HCT116 (cell line): ENCODE measurements around the gene MN1. TPM values are rescaled to one million over a fixed set of nuclear protein-coding genes. Genes with fewer than 3 reads are reported as not detected.

ENCODE experiments used
- ATAC-seq: fragments of 200-7000 bp; cut with Tn5 transposase; 2 replicates; pipeline ENCODE4 v1.9.1; 2020; ENCODE audit warnings: mild to moderate bottlenecking, moderate library complexity
- BruUV-seq: library from RNA; stranded (reverse); fragments of 400-500 nt; replicated peaks from 2 replicates; lab custom pipeline; 2021; lab: Mats Ljungman, UMichigan
- CTCF ChIA-PET: fragments of 300-600 bp; sonication (Branson Sonifier 250); formaldehyde crosslinking; loops from one replicate; lab custom pipeline; 2021; ENCODE audit warnings: antibody characterized with exemption; lab: Charles Lee
- POLR2A ChIA-PET: fragments of 300-600, 350-600 bp; sonication (Branson Sonifier 250); formaldehyde crosslinking; loops from one replicate; lab custom pipeline; 2021; ENCODE audit warnings: antibody characterized with exemption; lab: Charles Lee
- RAD21 ChIA-PET, 2 experiments: fragments of 300-600 bp; sonication (Branson Sonifier 250); formaldehyde crosslinking; loops; one replicate each; lab custom pipeline; 2023; ENCODE audit warnings: low total read pairs in 2 of 2; ENCODE audit not compliant: uncharacterized antibody in 2 of 2, unreplicated experiment in 2 of 2, low non-redundant PET in 1 of 2; lab: Charles Lee
- DNase-seq: peaks from one replicate; pipeline ENCODE4 v3.0.0-alpha.2; 2010; ENCODE audit warnings: low read depth, low spot score
- H2AFZ ChIP-seq: fragments of 200-600 bp; shearing (Covaris generic), sonication (generic); 2 replicates; pipeline ENCODE4 v1.6.1; 2017; ENCODE audit warnings: low read depth, mixed run types, mixed read lengths, antibody characterized with exemption, low read length; ENCODE audit not compliant: poor library complexity, severe bottlenecking
- H3K27ac ChIP-seq: 2 replicates; pipeline ENCODE4 v1.5.1; 2012; ENCODE audit warnings: low read depth, low read length
- H3K27me3 ChIP-seq: fragments of 200-600 bp; sonication (generic); 2 replicates; pipeline ENCODE4 v1.6.1; 2016; ENCODE audit warnings: mixed run types, low read length, mixed read lengths; ENCODE audit not compliant: insufficient read depth
- H3K36me3 ChIP-seq, 2 experiments: fragments of 200-500 bp in 1 of 2; fragments of 200-600 bp in 1 of 2; sonication (Bioruptor generic) in 1 of 2; sonication (generic) in 1 of 2; 2 replicates each; pipeline versions ENCODE4 v1.5.1 to v1.6.1; 2014 to 2016; ENCODE audit warnings: low read length in 2 of 2, inconsistent platforms in 1 of 2, mixed read lengths in 1 of 2, mixed run types in 1 of 2; ENCODE audit not compliant: insufficient read depth in 2 of 2, control insufficient read depth in 1 of 2
- H3K4me1 ChIP-seq, 2 experiments: fragments of 200-600 bp in 1 of 2; sonication (generic) in 1 of 2; 2 replicates each; pipeline versions ENCODE4 v1.5.1 to v1.6.1; 2012 to 2017; ENCODE audit warnings: low read length in 2 of 2, inconsistent platforms in 1 of 2, mild to moderate bottlenecking in 1 of 2, mixed read lengths in 1 of 2, mixed run types in 1 of 2, moderate library complexity in 1 of 2; ENCODE audit not compliant: insufficient read depth in 2 of 2, control insufficient read depth in 1 of 2
- H3K4me2 ChIP-seq: fragments of 200-600 bp; sonication (generic); 2 replicates; pipeline ENCODE4 v1.6.1; 2017; ENCODE audit warnings: mixed run types, low read length, mixed read lengths
- H3K4me3 ChIP-seq, 2 experiments: fragments of 200-600 bp in 1 of 2; sonication (generic) in 1 of 2; replicated peaks in 1 of 2; 2 replicates each; pipeline ENCODE4 v1.5.1; 2011 to 2016; ENCODE audit warnings: low read length in 2 of 2, control low read depth in 1 of 2, low read depth in 1 of 2, mild to moderate bottlenecking in 1 of 2, mixed read lengths in 1 of 2, mixed run types in 1 of 2
- H3K79me2 ChIP-seq: fragments of 200-600 bp; sonication (generic); 2 replicates; pipeline ENCODE4 v1.6.1; 2017; ENCODE audit warnings: mild to moderate bottlenecking, mixed run types, low read length, moderate library complexity, mixed read lengths; ENCODE audit not compliant: insufficient read depth
- H3K9ac ChIP-seq: fragments of 200-600 bp; sonication (generic); 2 replicates; pipeline ENCODE4 v1.6.1; 2016; ENCODE audit warnings: low read length, mixed read lengths
- H3K9me2 ChIP-seq: fragments of 200-600 bp; sonication (generic), shearing (Covaris generic); 2 replicates; pipeline ENCODE4 v1.6.1; 2017; ENCODE audit warnings: mixed run types, mild to moderate bottlenecking, moderate library complexity; ENCODE audit not compliant: insufficient read depth
- H3K9me3 ChIP-seq, 2 experiments: fragments of 200-500 bp in 1 of 2; fragments of 200-600 bp in 1 of 2; sonication (Bioruptor generic) in 1 of 2; sonication (generic) in 1 of 2; 2 replicates each; pipeline ENCODE4 v1.6.1; 2014 to 2017; ENCODE audit warnings: low read length in 2 of 2, mixed read lengths in 2 of 2, inconsistent platforms in 1 of 2, low read depth in 1 of 2, mild to moderate bottlenecking in 1 of 2, mixed run types in 1 of 2, moderate library complexity in 1 of 2; ENCODE audit not compliant: control insufficient read depth in 1 of 2, insufficient read depth in 1 of 2
- H4K20me1 ChIP-seq: fragments of 200-600 bp; sonication (generic), shearing (Covaris generic); 2 replicates; pipeline ENCODE4 v1.6.1; 2017; ENCODE audit warnings: mixed run types, mild to moderate bottlenecking, moderate library complexity; ENCODE audit not compliant: insufficient read depth
- CBX3 ChIP-seq: IDR thresholded peaks from 2 replicates; pipeline ENCODE4 v1.6.1; 2012; ENCODE audit warnings: low read depth
- CEBPB ChIP-seq: IDR thresholded peaks from 2 replicates; pipeline ENCODE4 v1.6.1; 2012; ENCODE audit warnings: low read depth
- ELF1 ChIP-seq: IDR thresholded peaks from 2 replicates; pipeline ENCODE4 v1.6.1; 2012; ENCODE audit warnings: low read depth, borderline replicate concordance
- FOSL1 ChIP-seq: IDR thresholded peaks from 2 replicates; pipeline ENCODE4 v1.6.1; 2012; ENCODE audit warnings: low read depth
- MAX ChIP-seq: IDR thresholded peaks from 2 replicates; pipeline ENCODE4 v1.6.1; 2012
- POLR2A ChIP-seq: IDR thresholded peaks from 2 replicates; pipeline ENCODE4 v1.7.0; 2011; ENCODE audit warnings: borderline replicate concordance; ENCODE audit not compliant: insufficient read depth, insufficient read length; ENCODE audit errors: extremely low read depth
- POLR2AphosphoS5 ChIP-seq: IDR thresholded peaks from 2 replicates; pipeline ENCODE4 v1.6.1; 2011; ENCODE audit warnings: mild to moderate bottlenecking, low read depth, low read length, moderate library complexity
- RAD21 ChIP-seq: IDR thresholded peaks from 2 replicates; pipeline ENCODE4 v1.6.1; 2012; ENCODE audit warnings: low read depth, mild to moderate bottlenecking
- SIN3A ChIP-seq: IDR thresholded peaks from 2 replicates; pipeline ENCODE4 v1.6.1; 2012; ENCODE audit warnings: low read depth
- ZNF274 ChIP-seq: fragments of 200-500 bp; sonication (Bioruptor generic); IDR thresholded peaks from 2 replicates; pipeline ENCODE4 v1.6.1; 2014; ENCODE audit warnings: mild to moderate bottlenecking, low read depth, low read length, inconsistent platforms
- intact Hi-C: fragments of 100-400 bp; cut with micrococcal nuclease; formaldehyde crosslinking; loops from 2 replicates; pipeline ENCODE4 v1.10.0; 2022
- total RNA-seq: library from RNA; stranded (reverse); gene quantifications from one replicate; pipeline ENCODE4 v1.2.1, GENCODE V29; 2021; ENCODE audit not compliant: unreplicated experiment
- TF ChIP-seq, protein P1 (sequence below), 3 experiments: fragments of 200-600 bp in 1 of 3; sonication (generic) in 1 of 3; IDR thresholded peaks in 2 of 3; conservative IDR thresholded peaks in 1 of 3; 2 replicates each; pipeline ENCODE4 v1.5.1; 2012 to 2017; ENCODE audit warnings: low read depth in 2 of 3, low read length in 2 of 3, antibody characterized with exemption in 1 of 3, borderline replicate concordance in 1 of 3, control low read depth in 1 of 3, mild to moderate bottlenecking in 1 of 3, mixed read lengths in 1 of 3, mixed run types in 1 of 3, moderate library complexity in 1 of 3; ENCODE audit not compliant: insufficient read depth in 1 of 3

Gene MN1
- total RNA-seq, 1 experiment from 2014 or later: 2.9 TPM

DNA sequence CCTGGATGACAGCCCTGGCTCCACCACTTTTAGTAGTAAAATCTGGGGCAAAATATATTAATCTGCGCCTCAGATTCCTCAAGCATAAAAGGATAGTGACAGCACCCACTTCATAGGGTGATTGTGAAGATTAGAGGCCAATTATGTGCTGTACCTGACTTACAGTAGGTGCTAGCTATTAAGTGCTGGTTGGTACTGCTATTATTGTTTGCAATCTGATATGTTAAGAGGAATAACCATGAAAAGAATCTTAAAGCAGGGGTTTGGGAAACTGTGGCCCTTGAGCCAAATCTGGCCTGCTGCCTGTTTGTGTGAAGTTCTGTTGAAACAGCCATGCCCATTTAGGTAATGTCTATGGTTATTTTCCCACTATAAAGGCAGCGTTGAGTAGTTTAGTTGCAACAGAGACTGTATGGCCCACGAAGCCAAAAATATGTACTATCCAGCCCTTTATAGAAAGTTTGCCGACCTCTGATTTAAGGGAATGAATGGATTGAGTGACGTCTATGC, 44.7 kb upstream of the MN1 start:
- ATAC-seq: no peak

GRCh38 chr22:27845644-27846043, 44.1 kb upstream of the MN1 start:
- intact Hi-C loops: no loop called here
- no peaks in the 10 kb centered on the region for H3K79me2 ChIP-seq
- H3K9ac ChIP-seq: no peak overlapping the region
- no peaks in the 10 kb centered on the region for H3K9me3 ChIP-seq
- no peaks in the 10 kb centered on the region for H3K4me1 ChIP-seq
- TF ChIP-seq ELF1 (no peak), POLR2A (no peak), RAD21 (no peak), POLR2AphosphoS5 (no peak), CBX3 (no peak), SIN3A (no peak), MAX (no peak), CEBPB (no peak), ZNF274 (no peak), FOSL1 (no peak)
- ChIA-PET POLR2A (no interaction called here), RAD21 (no interaction called here), CTCF (interaction anchor here (0.6 kb wide), 1 partner anchor 222 kb away, joined by 3 read pairs; no protein-coding TSS in a partner anchor)
- no TSS peak for BruUV-seq
- no peak overlapping the region for H3K4me3 ChIP-seq
- DNase-seq (no peak), ATAC-seq (no peak)
- no peak overlapping the region for H2AFZ ChIP-seq
- no peaks in the 10 kb centered on the region for H3K27me3 ChIP-seq
- no peak overlapping the region for H3K4me2 ChIP-seq
- no peaks in the 10 kb centered on the region for H3K9me2 ChIP-seq
- no peak overlapping the region for H3K27ac ChIP-seq
- H4K20me1 ChIP-seq: no peaks in the 10 kb centered on the region
- peaks cover 6% of the 10 kb centered on the region in 2 experiments; a peak in 3 of 4 replicates for H3K36me3 ChIP-seq

More for the DNA sequence above, 44.7 kb upstream of the MN1 start:
- DNase-seq: no peak
- Histone ChIP-seq H3K9ac (no peak overlapping the region), H3K36me3 (peaks cover 10 to 13% of the 10 kb centered on the region in 2 experiments; a peak in 3 of 4 replicates), H4K20me1 (no peaks in the 10 kb centered on the region), H3K79me2 (no peaks in the 10 kb centered on the region), H2AFZ (no peak overlapping the region), H3K9me2 (no peaks in the 10 kb centered on the region), H3K9me3 (no peaks in the 10 kb centered on the region), H3K27me3 (no peaks in the 10 kb centered on the region), H3K27ac (no peak overlapping the region), H3K4me1 (no peaks in the 10 kb centered on the region), H3K4me2 (no peak overlapping the region), H3K4me3 (no peak overlapping the region)
- intact Hi-C loops: no loop called here
- ChIA-PET CTCF (no interaction called here), RAD21 (no interaction called here), POLR2A (no interaction called here)
- TF ChIP-seq, protein P1, sequence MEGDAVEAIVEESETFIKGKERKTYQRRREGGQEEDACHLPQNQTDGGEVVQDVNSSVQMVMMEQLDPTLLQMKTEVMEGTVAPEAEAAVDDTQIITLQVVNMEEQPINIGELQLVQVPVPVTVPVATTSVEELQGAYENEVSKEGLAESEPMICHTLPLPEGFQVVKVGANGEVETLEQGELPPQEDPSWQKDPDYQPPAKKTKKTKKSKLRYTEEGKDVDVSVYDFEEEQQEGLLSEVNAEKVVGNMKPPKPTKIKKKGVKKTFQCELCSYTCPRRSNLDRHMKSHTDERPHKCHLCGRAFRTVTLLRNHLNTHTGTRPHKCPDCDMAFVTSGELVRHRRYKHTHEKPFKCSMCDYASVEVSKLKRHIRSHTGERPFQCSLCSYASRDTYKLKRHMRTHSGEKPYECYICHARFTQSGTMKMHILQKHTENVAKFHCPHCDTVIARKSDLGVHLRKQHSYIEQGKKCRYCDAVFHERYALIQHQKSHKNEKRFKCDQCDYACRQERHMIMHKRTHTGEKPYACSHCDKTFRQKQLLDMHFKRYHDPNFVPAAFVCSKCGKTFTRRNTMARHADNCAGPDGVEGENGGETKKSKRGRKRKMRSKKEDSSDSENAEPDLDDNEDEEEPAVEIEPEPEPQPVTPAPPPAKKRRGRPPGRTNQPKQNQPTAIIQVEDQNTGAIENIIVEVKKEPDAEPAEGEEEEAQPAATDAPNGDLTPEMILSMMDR (IDR thresholded peaks at IDR 0.05 in 2 of 3, conservative IDR thresholded peaks at IDR 0.05 in 1 of 3; ENCODE audit: borderline replicate concordance in 1 of 3, insufficient read depth in 1 of 3, low read depth in 2 of 3, low read length in 2 of 3): no peak
- TF ChIP-seq CEBPB: no peak
- no TSS peak for BruUV-seq
